Brain microvascular endothelial cell (primary cell): ENCODE measurements around the gene TRAF1.
"Not testable (repeated sequence)": the region's sequence is repeated elsewhere in the genome, so short reads cannot be mapped to it uniquely, and the experiment has no call there.

Experiments
- DNase-seq: peaks from one replicate; pipeline ENCODE4 v3.0.0-alpha.2; 2020
- H3K27ac ChIP-seq: fragments of 250-450 bp; sonication (Bioruptor Pico); 2 replicates; pipeline ENCODE4 v1.5.1; 2020; ENCODE audit warnings: mild to moderate bottlenecking, moderate library complexity
- H3K27me3 ChIP-seq: fragments of 250-450 bp; sonication (Bioruptor Pico); replicated peaks from 2 replicates; pipeline ENCODE4 v1.5.1; 2020; ENCODE audit warnings: mild to moderate bottlenecking
- H3K36me3 ChIP-seq: fragments of 250-450 bp; sonication (Bioruptor Pico); replicated peaks from 2 replicates; pipeline ENCODE4 v1.5.1; 2020; ENCODE audit warnings: mild to moderate bottlenecking
- H3K4me3 ChIP-seq: 2 replicates; pipeline ENCODE4 v1.5.1; 2011; ENCODE audit warnings: low read depth, mild to moderate bottlenecking, control low read depth, low read length, moderate library complexity
- CTCF ChIP-seq: IDR thresholded peaks from 2 replicates; pipeline ENCODE4 v1.5.1; 2011; ENCODE audit warnings: low read depth, mild to moderate bottlenecking, moderate library complexity, low read length, control low read depth, inconsistent platforms; ENCODE audit errors: missing control alignments
- in situ Hi-C: cut with HindIII; loops from 2 replicates; pipeline ENCODE4 v1.10.0; 2017; ENCODE audit warnings: low sequenced_read_pairs, low pct_ligation_motif_present

The TRAF1 gene

GRCh38 chr9:120926397-120926928 lies at the start of gene TRAF1:
Gene TRAF1 (minus strand): TSS chr9:120926796. CDS start chr9:120926075, 721 bp downstream.
- no peak for TF ChIP-seq CTCF
- Histone ChIP-seq H3K4me3 (no peak within 1 kb of the TSS), H3K27me3 (no peaks in the 10 kb centered on the region), H3K36me3 (no peaks in the 10 kb centered on the region), H3K27ac (peak within 1 kb of the TSS; percentile 51)
- in situ Hi-C loops: no loop called here
- no peak for DNase-seq

- no peak for TF ChIP-seq CTCF
- H3K36me3 ChIP-seq: no peaks in the 10 kb centered on the region
- DNase-seq: no peak
- H3K27ac ChIP-seq: no peak overlapping the region
- in situ Hi-C loops: no loop called here
- H3K4me3 ChIP-seq: no peak overlapping the region
- no peaks in the 10 kb centered on the region for H3K27me3 ChIP-seq
These were observed 48.3 kb upstream of the TRAF1 start for GRCh38 chr9:120974921-120975320.

- Histone ChIP-seq H3K36me3 (no peaks in the 10 kb centered on the region), H3K27me3 (no peaks in the 10 kb centered on the region), H3K27ac (no peak overlapping the region), H3K4me3 (no peak overlapping the region)
- peak; percentile 11 for DNase-seq
- no peak for TF ChIP-seq CTCF
- in situ Hi-C loops: no loop called here
These were observed 47.6 kb upstream of the TRAF1 start for GRCh38 chr9:120974181-120974580.

GRCh38 chr9:120971938-120972337 lies 45.3 kb upstream of the TRAF1 start:
- Histone ChIP-seq H3K27ac (no peak overlapping the region), H3K27me3 (no peaks in the 10 kb centered on the region), H3K36me3 (no peaks in the 10 kb centered on the region), H3K4me3 (no peak overlapping the region)
- no peak for TF ChIP-seq CTCF
- no peak for DNase-seq
- in situ Hi-C loops: no loop called here

- H3K4me3 ChIP-seq, H3K36me3 ChIP-seq, H3K27me3 ChIP-seq, DNase-seq, H3K27ac ChIP-seq, in situ Hi-C loops: not testable (repeated sequence)
These were observed 44.9 kb upstream of the TRAF1 start for GRCh38 chr9:120971471-120971870.

GRCh38 chr9:120970244-120970643 lies 43.6 kb upstream of the TRAF1 start:
- Histone ChIP-seq H3K36me3 (no peaks in the 10 kb centered on the region), H3K27ac (no peak overlapping the region), H3K4me3 (no peak overlapping the region), H3K27me3 (no peaks in the 10 kb centered on the region)
- no peak for TF ChIP-seq CTCF
- no peak for DNase-seq
- in situ Hi-C loops: no loop called here
